NB4 (cell line): ENCODE measurements around the gene CLCNKB.
"Not testable (repeated sequence)": the region's sequence is repeated elsewhere in the genome, so short reads cannot be mapped to it uniquely, and the experiment has no call there.

ENCODE experiments used
- DNase-seq: peaks from one replicate; pipeline ENCODE4 v3.0.0; 2010; ENCODE audit warnings: low read depth
- H3K4me3 ChIP-seq: one replicate; pipeline ENCODE4 v1.5.1; 2011; ENCODE audit warnings: mild to moderate bottlenecking, low read depth, low read length, moderate library complexity
- CTCF ChIP-seq: IDR thresholded peaks from one replicate; pipeline ENCODE4 v1.5.1; 2012; ENCODE audit warnings: low read depth, low read length
- MYC ChIP-seq: IDR thresholded peaks from 2 replicates; pipeline ENCODE4 v1.6.1; 2011; ENCODE audit warnings: low read depth, low read length
- POLR2A ChIP-seq: IDR thresholded peaks from 2 replicates; pipeline ENCODE4 v1.6.1; 2011; ENCODE audit warnings: mild to moderate bottlenecking; ENCODE audit not compliant: insufficient read length; ENCODE audit errors: extremely low read depth
- TF ChIP-seq, protein P1 (sequence below): IDR thresholded peaks from 2 replicates; pipeline ENCODE4 v1.6.1; 2011; ENCODE audit warnings: low read depth, low read length

CLCNKB gene

DNA sequence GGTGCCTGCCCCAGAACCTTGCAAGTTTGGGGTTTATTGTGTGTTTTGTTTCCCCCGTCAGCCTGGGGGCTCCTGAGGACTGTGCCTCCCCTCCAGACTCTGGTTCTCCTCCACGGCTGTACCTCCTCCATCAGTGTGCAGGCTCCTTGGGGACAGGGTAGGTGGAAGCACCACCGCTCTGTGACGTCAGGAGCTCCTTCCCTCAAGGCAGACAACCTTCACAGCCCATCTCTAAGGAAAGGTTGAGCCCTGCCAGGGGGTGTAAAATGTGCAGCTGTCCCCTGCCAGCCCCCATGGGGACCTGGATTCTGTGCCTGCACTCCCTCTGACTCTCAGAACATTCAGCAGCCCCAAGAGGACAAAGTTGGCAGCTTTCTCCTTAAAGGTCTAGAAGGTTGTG lies 25.3 kb upstream of the CLCNKB start:
- TF ChIP-seq MYC (no peak), POLR2A (no peak), CTCF (no peak)
- TF ChIP-seq, protein P1, sequence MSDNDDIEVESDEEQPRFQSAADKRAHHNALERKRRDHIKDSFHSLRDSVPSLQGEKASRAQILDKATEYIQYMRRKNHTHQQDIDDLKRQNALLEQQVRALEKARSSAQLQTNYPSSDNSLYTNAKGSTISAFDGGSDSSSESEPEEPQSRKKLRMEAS = no peak
- H3K4me3 ChIP-seq = no peak overlapping the region

DNA sequence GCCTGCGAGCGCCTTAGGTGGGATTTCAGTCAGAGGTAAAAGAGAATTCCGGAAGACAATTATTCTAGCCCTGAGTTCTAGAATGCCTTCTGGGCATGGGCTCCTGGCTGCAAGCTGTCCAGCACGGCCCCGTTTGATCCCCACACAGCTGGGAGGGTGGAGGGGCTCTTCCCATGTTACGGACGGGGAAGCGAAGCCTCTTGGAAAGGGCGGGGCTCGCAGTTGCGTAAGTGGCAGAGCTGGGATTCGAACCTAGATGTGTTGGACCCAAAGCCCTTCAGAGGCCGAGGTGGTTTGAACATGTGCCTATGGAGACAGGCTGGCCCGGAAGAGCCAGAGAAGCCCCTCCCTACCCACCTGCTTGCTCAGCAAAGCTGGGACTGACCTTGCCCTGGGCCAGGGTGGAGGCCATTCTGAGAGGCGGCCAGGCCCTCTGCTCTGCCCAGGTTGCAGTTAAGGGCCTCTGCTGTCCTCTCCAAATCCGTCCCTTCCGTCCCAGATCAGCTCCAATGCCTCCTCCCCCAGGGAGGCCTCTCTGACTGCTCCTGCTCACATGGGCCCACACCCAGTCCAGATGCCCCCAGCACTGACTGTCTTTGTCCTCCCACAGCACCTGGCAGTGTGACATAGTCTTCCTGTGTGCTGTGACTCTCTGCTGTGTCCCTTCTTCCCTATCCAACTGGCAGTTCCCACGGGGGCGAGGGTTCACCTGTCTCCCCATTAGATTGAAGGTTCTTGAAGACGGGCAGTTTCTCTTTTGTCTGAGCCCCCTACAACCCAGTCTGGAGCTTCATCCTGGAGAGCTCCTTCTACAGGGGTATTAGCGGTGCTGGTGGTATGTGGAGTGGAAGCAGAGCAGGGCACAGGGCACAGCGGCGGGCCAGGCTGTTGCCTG lies 24.6 kb upstream of the CLCNKB start:
- H3K4me3 ChIP-seq = no peak overlapping the region
- TF ChIP-seq MYC = no peak
- no peak for TF ChIP-seq POLR2A
- TF ChIP-seq, protein P1 = no peak
- no peak for TF ChIP-seq CTCF
- DNase-seq = no peak

More for the DNA sequence above, 25.3 kb upstream of the CLCNKB start:
- no peak for DNase-seq

- TF ChIP-seq POLR2A (no peak), CTCF (no peak), MYC (no peak)
- TF ChIP-seq, protein P1 = no peak
- H3K4me3 ChIP-seq = no peak overlapping the region
- no peak for DNase-seq
Observed at GRCh38 chr1:16019644-16020277, 23.8 kb upstream of the CLCNKB start.

DNA sequence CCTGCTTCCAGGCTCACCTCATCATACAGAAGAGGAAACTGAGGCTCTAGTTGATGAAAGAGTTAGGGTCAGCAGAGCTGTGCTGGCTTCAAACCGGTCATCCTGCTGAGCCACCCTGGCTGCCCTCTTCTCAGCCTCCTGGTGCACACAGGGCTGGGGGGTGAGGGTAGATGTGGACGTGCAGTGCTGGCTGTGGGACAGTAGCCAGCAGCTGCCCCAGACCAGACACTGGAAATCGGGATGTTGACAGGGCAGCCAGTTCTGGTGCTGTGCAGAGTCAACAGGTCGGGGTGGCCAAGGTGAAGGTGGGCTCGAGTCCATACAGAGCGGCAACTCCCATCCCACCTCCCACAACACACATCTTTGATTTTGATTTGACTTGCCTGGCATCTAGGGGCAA lies 23.3 kb upstream of the CLCNKB start:
- no peak overlapping the region for H3K4me3 ChIP-seq
- TF ChIP-seq MYC (no peak), POLR2A (no peak), CTCF (no peak)
- TF ChIP-seq, protein P1 = no peak
- no peak for DNase-seq

GRCh38 chr1:16020878-16021277 lies 22.7 kb upstream of the CLCNKB start:
- not testable (repeated sequence) for H3K4me3 ChIP-seq, DNase-seq

DNA sequence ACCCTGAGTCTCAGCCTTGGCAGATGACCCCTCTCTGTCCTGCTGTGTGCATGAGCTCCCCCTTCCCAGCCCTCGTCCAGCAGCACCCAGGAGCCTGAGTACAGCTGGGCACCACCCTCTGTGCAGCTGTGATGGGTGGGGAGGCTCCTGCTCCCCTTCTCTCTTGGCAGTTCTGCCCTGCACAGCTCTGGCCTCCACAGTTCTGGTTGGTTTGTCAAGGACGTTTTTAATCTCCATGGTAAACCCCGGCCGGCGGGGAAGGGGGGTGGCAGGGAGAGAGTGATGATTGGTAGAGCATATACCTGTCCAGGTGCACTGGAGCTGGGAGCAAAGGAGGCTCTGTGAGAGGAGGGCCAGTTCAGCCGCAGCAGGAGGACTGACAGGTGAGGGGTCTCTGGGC lies 21.9 kb upstream of the CLCNKB start, which contains the start of gene CLCNKA:
Gene CLCNKA, plus strand, starts transcription at position 356 of the 400 bp plus-strand sequence. CDS start 584 bp downstream, outside the sequence.
- no peak for DNase-seq
- TF ChIP-seq, protein P1 = no peak
- TF ChIP-seq MYC (no peak), POLR2A (no peak), CTCF (no peak)
- no peak within 1 kb of the TSS for H3K4me3 ChIP-seq
